GM21576 (cell line): ENCODE results near the gene FGF7.
"Not testable (repeated sequence)": the region's sequence is repeated elsewhere in the genome, so short reads cannot be mapped to it uniquely, and the experiment has no call there.

ENCODE experiments used
- ATAC-seq: cut with Tn5 transposase; IDR thresholded peaks from one replicate; pipeline ENCODE4 v1.9.1; 2021; ENCODE audit warnings: mild to moderate bottlenecking, moderate library complexity; ENCODE audit not compliant: unreplicated experiment

Gene FGF7

DNA sequence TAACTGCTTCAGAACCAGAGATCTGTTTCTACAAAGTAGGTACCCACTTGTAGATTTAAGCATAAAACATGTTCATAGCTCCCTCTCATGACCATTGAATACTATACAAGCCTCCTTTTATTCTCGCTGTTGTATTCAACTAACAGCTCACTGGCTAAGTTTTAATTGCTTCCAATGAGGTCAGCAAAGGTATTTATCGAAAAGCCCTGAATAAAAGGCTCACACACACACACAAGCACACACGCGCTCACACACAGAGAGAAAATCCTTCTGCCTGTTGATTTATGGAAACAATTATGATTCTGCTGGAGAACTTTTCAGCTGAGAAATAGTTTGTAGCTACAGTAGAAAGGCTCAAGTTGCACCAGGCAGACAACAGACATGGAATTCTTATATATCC, at the start of gene FGF7:
Gene FGF7, plus strand, starts transcription at position 222 of the 400 bp plus-strand sequence. CDS start 1,056 bp downstream, outside the sequence.
- ATAC-seq: no peak

DNA sequence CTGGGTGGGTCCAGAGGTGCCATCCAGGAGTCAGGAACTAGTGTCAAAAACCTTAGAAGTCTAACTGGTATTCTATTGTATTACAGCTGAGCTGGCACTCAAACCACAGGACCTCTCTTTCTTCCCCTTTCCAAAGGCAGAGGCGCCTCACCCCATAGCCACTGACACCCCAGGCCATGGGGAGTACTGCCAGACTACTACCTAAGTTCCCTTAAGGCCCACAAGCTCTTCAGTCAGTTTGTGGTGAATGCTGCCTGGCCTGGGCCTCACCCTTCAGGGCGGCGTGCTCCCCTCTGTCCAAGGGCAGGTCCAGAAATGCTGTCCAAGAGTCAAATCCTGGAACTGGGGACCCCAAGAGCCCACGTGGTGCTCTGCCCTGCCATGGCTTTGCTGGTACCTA, 43.0 kb upstream of the FGF7 start:
- ATAC-seq: no peak

DNA sequence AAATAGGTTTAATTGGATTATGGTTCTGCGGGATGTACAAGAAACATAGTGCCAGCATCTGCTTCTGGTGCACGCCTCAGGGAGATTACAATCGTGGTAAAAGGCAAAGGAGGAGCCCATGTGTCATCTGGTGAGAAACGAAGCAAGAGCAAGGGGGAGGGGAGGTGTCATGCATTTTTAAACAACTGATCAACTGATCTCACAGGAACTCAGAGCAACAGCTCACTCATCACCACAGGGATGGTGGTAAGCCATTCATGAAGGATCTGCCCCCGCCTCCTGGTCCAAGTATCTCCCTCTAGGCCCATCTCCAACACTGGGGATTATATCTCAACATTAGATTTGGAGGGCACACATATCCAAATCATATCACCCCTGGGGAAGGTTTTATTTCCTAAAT, 42.1 kb upstream of the FGF7 start:
- no peak for ATAC-seq

GRCh38 chr15:49382394-49382793, 40.6 kb upstream of the FGF7 start:
- ATAC-seq: no peak

- no peak for ATAC-seq
These were observed 39.8 kb upstream of the FGF7 start for GRCh38 chr15:49383266-49383665.

GRCh38 chr15:49387471-49387870, 35.6 kb upstream of the FGF7 start:
- ATAC-seq: no peak

- ATAC-seq: not testable (repeated sequence)
These were observed 20.3 kb upstream of the FGF7 start for GRCh38 chr15:49402515-49403296.

- ATAC-seq: no peak
These were observed 16.5 kb upstream of the FGF7 start for GRCh38 chr15:49406352-49407118.

DNA sequence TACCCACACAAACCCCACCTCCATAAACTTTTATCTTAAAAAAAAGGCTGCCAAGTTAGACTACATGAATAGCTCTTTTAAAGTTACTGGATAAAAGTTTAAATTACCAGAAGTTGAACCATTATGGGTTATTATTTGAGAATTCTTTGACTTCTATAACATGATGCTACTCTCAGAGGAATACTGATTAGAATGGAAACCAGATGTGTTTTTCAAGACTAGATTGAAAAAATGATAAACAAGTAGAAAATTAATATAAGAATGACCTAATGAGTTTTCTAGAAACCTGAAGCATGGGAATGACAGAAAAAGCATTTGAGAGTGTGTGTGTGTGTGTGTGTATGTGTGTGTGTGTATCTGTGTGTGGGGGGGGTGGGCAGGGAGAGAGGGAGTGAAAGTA, 12.4 kb upstream of the FGF7 start:
- ATAC-seq: no peak

- ATAC-seq: no peak
These were observed 10.2 kb upstream of the FGF7 start for GRCh38 chr15:49412797-49413196.

- ATAC-seq: no peak
These were observed 7.9 kb upstream of the FGF7 start for GRCh38 chr15:49415149-49415548.

- ATAC-seq: no peak
These were observed 7.4 kb upstream of the FGF7 start for GRCh38 chr15:49415638-49416037.

GRCh38 chr15:49418811-49419210, 4.2 kb upstream of the FGF7 start:
- no peak for ATAC-seq

- peak; percentile 49 for ATAC-seq
These were observed 1.1 kb upstream of the FGF7 start for GRCh38 chr15:49421991-49422390.

DNA sequence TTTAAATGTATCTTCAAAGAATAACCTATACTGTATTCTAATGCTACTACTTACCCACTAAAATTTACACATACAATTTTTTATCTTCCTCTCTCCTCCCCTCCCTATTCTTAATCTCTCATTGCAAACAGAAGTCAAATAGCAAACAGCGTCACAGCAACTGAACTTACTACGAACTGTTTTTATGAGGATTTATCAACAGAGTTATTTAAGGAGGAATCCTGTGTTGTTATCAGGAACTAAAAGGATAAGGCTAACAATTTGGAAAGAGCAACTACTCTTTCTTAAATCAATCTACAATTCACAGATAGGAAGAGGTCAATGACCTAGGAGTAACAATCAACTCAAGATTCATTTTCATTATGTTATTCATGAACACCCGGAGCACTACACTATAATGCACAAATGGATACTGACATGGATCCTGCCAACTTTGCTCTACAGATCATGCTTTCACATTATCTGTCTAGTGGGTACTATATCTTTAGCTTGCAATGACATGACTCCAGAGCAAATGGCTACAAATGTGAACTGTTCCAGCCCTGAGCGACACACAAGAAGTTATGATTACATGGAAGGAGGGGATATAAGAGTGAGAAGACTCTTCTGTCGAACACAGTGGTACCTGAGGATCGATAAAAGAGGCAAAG, 984 bp downstream of the FGF7 start:
- ATAC-seq: no peak

DNA sequence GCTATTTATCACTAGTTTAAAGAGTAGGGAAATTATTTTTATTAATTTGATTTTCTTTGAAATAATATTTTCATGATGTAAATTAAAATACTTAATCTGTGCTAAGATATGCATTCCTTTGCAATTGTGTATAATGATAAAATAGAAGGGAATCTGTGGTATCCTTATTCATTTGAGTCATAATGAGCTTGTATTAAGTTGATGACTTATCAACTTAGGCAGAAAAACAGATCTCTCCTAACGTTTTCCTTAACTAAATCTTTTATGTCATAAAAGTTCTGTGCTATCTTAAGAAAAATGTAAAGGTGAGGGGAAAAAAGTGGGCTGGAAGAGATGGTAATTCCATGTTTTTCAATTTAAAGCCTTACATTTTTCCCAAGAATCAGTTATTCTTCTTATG, 1.9 kb downstream of the FGF7 start:
- ATAC-seq: no peak

DNA sequence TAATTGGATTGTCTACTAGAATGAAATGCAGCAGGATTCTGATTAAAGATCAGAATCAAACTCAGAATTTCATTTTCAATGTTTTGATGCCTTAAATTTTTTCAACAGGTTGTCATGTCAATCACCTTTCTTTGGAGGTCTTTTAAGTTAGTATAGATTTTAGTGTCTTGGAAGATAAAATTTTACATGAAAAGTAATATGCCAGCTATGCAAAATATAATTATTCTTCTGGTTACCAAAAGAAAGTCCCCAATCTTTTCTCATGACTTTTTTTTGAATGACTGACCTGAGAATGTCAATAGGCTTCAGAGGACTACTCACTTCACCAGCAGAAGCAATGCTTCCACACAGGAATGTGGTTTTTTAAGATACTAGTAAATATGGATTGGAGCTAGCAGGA, 4.3 kb downstream of the FGF7 start:
- ATAC-seq: no peak

DNA sequence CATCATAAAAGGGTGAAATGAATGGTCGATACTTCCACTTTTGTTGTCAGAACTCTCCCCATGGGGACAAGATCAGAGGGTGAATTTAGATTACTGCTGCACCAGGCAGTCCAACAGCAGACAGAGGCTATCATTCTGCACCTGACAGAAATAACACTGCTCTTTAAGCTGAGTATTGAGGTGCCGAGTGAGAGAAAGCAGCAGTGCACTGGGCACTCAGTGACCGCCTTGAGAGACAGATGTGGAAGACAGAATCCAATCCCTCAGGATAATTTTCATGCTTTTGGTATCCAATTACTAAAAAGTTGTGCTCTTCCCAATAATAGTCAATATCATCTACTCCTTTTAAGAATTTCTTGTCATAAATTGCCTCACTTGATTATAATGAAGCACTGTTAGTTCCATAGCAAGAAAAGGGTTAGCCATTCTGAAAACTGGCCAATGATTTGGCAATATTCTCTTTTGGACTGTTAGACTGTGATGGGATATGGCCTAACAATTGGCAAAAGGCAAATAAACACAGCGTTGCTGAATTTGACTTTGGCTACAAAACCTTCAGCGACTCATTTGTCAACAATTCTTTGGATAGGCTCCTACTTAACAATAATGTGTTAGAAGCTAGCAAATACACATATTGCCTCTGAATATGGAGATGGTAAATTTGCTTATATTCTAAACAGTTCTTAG, 5.5 kb downstream of the FGF7 start:
- ATAC-seq: no peak

DNA sequence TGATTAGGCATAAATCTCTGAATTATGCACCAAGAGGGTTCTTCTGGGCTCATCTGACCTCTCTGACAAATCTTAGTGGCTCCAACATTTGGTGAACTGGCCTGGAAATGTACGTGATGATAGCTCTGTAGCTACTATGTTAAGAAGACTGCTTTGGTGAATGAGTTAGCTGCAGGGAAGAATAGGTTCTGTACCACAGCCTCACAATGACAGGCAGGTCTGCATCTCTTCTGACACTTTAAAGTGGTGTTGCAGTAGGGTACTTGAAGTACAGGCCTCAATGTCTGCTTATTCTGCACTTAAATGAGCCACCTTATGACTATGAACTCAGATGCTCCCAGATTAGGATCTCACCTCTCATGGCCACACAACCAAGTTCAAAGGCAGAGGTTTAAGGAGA, 7.0 kb downstream of the FGF7 start:
- ATAC-seq: no peak

DNA sequence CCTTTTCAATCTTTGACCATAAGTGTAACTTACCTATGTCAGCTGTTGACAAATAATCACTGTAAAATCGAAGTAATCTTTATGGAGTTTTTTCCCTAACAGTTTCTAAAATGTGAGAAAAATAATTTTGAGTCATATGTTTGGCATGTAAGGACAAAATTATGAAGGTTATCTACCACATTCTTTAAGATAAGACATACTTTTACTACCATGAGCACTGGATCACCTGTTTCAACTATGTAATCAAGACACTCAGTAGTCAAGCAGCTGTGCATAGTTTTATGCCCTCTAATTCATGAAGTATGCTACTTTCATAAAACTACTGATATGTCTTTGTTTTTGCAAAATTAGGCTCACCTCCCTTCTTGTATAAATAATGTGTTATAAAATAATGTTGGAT, 12.1 kb downstream of the FGF7 start:
- ATAC-seq: no peak

- no peak for ATAC-seq
These were observed 13.7 kb downstream of the FGF7 start for GRCh38 chr15:49436751-49437150.
